HG03565 (cell line): Measurements from ENCODE around the gene SOD3.
A peak's percentile ranks its signal among the peaks of the same experiment; 100 is the strongest.

Experiments
- ATAC-seq: cut with Tn5 transposase; IDR thresholded peaks from one replicate; pipeline ENCODE4 v1.9.1; 2021; ENCODE audit warnings: mild to moderate bottlenecking, moderate library complexity; ENCODE audit not compliant: unreplicated experiment

Gene SOD3

GRCh38 chr4:24801136-24801855, 5.9 kb downstream of the SOD3 start:
- no peak for ATAC-seq

GRCh38 chr4:24802648-24803047, 7.3 kb downstream of the SOD3 start:
- no peak for ATAC-seq

- ATAC-seq, result no peak
These were observed 9.7 kb downstream of the SOD3 start for GRCh38 chr4:24805067-24805466.

GRCh38 chr4:24805566-24805965, 10.2 kb downstream of the SOD3 start:
- ATAC-seq, result no peak

GRCh38 chr4:24806206-24806990, 11.0 kb downstream of the SOD3 start:
- no peak for ATAC-seq

- ATAC-seq, result no peak
These were observed 12.2 kb downstream of the SOD3 start for GRCh38 chr4:24807611-24808010.

GRCh38 chr4:24808261-24808660, 12.9 kb downstream of the SOD3 start:
- no peak for ATAC-seq

GRCh38 chr4:24808955-24809354, 13.6 kb downstream of the SOD3 start:
- ATAC-seq, result no peak

- no peak for ATAC-seq
These were observed 14.0 kb downstream of the SOD3 start for GRCh38 chr4:24809376-24809775.

- no peak for ATAC-seq
These were observed 14.5 kb downstream of the SOD3 start for GRCh38 chr4:24809815-24810405.

- ATAC-seq, result no peak
These were observed 15.7 kb downstream of the SOD3 start for GRCh38 chr4:24810871-24811631.

GRCh38 chr4:24813732-24814131, 18.4 kb downstream of the SOD3 start:
- ATAC-seq, result no peak

- ATAC-seq, result no peak
These were observed 21.4 kb downstream of the SOD3 start for GRCh38 chr4:24816797-24817196.

GRCh38 chr4:24820541-24820940, 25.2 kb downstream of the SOD3 start:
- no peak for ATAC-seq

GRCh38 chr4:24824720-24825119, 29.3 kb downstream of the SOD3 start:
- ATAC-seq, result no peak

GRCh38 chr4:24831637-24832036, 36.3 kb downstream of the SOD3 start:
- peak; percentile 49 for ATAC-seq

- no peak for ATAC-seq
These were observed 40.3 kb downstream of the SOD3 start for GRCh38 chr4:24835696-24836095.

GRCh38 chr4:24836661-24837242, 41.4 kb downstream of the SOD3 start:
- ATAC-seq, result no peak

- ATAC-seq, result no peak
These were observed 42.0 kb downstream of the SOD3 start for GRCh38 chr4:24837336-24837735.

- no peak for ATAC-seq
These were observed 42.4 kb downstream of the SOD3 start for GRCh38 chr4:24837781-24838180.

GRCh38 chr4:24840362-24840761, 45.0 kb downstream of the SOD3 start:
- no peak for ATAC-seq
